Subcutaneous abdominal adipose tissue (tissue), 5 donors: ENCODE data around the gene TSEN54.

Experiments used
- H3K27ac ChIP-seq: one replicate; pipeline ENCODE4 v1.7.0; 2013; ENCODE audit warnings: low read depth, mild to moderate bottlenecking, inconsistent platforms, low read length, moderate library complexity
- H3K27me3 ChIP-seq, 5 donors: one replicate each; pipeline ENCODE4 v1.7.0; 2013; ENCODE audit warnings: low read length in 5 of 5, inconsistent platforms in 1 of 5; ENCODE audit not compliant: control insufficient read depth in 5 of 5, insufficient read depth in 4 of 5
- H3K36me3 ChIP-seq, 5 donors: one replicate each; pipeline ENCODE4 v1.7.0; 2013; ENCODE audit warnings: low read length in 5 of 5; ENCODE audit not compliant: control insufficient read depth in 5 of 5, insufficient read depth in 5 of 5
- H3K4me1 ChIP-seq, 5 donors: one replicate each; pipeline ENCODE4 v1.7.0; 2013; ENCODE audit warnings: low read length in 5 of 5, mild to moderate bottlenecking in 3 of 5, moderate library complexity in 1 of 5; ENCODE audit not compliant: control insufficient read depth in 5 of 5, insufficient read depth in 5 of 5
- H3K4me3 ChIP-seq, 5 donors: one replicate each; pipeline ENCODE4 v1.7.0; 2013; ENCODE audit warnings: low read length in 5 of 5, low read depth in 1 of 5
- H3K9ac ChIP-seq, 5 donors: one replicate each; pipeline ENCODE4 v1.7.0; 2013; ENCODE audit warnings: low read length in 5 of 5, mild to moderate bottlenecking in 4 of 5, moderate library complexity in 3 of 5
- H3K9me3 ChIP-seq, 5 donors: one replicate each; pipeline ENCODE4 v1.7.0; 2013; ENCODE audit warnings: low read length in 5 of 5; ENCODE audit not compliant: control insufficient read depth in 5 of 5
- donor health status: healthy.
- donor health status: healthy.
- donor health status: healthy.
- donor health status: healthy.
- donor health status: healthy.

TSEN54 gene

DNA sequence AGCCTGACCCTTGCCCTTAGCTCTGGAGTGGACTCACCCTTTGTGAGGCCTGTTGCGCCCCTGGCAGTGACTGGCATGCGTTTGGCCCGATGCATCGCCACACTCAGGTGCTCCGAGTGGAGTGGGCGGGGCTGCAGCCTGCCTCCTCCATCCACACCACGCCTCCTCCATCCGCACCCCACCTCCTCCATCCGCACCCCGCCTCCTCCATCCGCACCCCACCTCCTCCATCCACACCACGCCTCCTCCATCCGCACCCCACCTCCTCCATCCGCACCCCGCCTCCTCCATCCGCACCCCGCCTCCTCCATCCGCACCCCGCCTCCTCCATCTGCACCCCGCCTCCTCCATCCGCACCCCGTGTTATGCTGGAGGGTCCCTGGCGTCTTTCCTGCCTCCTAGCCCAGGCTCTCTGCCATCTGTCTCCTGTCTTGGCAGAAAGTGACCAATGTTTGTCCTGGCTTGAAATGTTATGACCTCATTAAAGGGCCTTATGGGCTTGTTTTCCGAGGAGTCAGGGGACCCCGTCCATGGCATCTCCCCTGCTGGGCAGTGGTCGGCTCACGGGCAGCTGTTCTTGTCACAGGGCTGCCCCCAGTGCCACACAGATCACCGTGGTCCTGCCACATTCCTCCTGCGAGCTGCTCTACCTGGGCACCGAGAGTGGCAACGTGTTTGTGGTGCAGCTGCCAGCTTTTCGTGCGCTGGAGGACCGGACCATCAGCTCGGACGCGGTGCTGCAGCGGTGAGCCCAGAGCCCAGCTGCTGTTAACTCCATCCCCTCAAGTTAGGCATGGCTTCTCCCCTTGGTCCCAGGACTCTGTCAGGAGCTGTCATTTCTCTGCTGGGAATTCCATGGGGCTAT lies 42.6 kb downstream of the TSEN54 start:
- Histone ChIP-seq H3K27ac (no peak overlapping the region), H3K4me1 (peaks cover 0 to 8% (median 5%) of the 10 kb centered on the region in 5 donors), H3K4me3 (no peak overlapping the region), H3K9ac (no peak overlapping the region), H3K27me3 (no peaks in the 10 kb centered on the region), H3K36me3 (peaks cover 0 to 11% (median 10%) of the 10 kb centered on the region in 5 donors), H3K9me3 (no peaks in the 10 kb centered on the region)

DNA sequence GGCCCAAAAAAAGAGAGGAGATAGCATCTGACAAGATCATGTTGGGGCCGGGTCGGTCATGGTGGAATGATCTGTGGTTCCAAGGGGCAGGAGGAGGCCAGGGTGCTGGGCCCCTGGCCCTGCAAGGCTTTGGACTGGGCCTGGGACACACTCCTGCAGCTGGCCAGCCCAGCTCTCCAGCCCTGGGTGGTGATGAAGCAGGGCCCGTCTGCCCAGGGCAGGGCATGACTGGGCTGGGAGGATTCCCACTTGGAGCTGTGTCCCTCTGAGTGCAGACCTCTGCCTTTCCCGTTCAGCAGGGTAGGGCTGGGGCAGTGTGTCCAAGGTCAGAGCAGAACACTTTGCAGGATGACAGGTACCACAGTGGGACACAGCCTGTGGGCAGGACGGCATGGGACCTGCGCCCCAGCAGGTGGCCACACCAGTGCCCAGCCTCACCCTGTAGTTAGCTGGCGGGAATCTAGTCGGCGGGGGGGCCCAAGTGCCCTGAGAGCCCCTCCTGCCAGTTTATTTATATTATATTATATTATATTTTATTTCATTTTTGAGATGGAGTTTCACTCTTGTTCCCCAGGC lies 43.7 kb downstream of the TSEN54 start:
- Histone ChIP-seq H3K27me3 (no peaks in the 10 kb centered on the region), H3K4me3 (no peak overlapping the region), H3K9me3 (no peaks in the 10 kb centered on the region), H3K9ac (no peak overlapping the region), H3K4me1 (peaks cover 0 to 8% (median 5%) of the 10 kb centered on the region in 5 donors), H3K36me3 (peaks cover 0 to 17% (median 11%) of the 10 kb centered on the region in 5 donors), H3K27ac (no peak overlapping the region)

DNA sequence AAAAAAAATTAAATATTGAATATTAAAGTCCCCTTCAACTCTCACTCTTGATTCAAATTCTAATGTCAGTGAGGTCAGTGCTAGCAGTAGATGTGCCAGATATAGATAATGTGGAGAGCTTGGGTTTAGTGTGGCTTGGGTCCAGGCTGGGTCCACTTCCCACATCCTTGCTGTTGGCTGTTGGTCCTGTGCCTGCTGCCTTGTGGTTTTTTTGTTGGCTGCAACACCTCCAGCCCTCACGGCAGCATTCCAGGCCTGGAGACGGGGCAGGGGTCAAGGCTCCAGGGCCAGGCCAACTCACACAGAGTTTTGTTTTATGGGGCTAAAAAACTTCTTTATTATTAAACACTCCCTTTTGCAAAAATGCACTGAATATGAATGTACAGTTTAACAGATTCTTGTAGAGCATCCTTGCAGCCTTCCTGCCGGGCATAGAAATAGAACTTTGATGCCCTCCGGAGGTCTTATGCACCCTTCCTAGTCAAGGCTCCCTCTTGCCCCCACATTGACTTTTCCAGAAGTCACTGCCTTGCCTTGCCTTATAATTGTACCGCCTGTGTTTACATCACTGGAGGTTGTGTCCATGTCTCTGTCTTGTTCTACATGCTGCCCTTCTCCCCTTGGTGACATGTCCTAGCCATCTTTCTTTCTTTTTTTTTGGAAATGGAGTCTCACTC lies 45.7 kb downstream of the TSEN54 start:
- Histone ChIP-seq H3K9me3 (no peaks in the 10 kb centered on the region), H3K27ac (no peak overlapping the region), H3K36me3 (peaks cover 0 to 19% (median 13%) of the 10 kb centered on the region in 5 donors), H3K4me1 (peaks cover 0 to 8% (median 5%) of the 10 kb centered on the region in 5 donors), H3K27me3 (no peaks in the 10 kb centered on the region), H3K9ac (no peak overlapping the region), H3K4me3 (no peak overlapping the region)

DNA sequence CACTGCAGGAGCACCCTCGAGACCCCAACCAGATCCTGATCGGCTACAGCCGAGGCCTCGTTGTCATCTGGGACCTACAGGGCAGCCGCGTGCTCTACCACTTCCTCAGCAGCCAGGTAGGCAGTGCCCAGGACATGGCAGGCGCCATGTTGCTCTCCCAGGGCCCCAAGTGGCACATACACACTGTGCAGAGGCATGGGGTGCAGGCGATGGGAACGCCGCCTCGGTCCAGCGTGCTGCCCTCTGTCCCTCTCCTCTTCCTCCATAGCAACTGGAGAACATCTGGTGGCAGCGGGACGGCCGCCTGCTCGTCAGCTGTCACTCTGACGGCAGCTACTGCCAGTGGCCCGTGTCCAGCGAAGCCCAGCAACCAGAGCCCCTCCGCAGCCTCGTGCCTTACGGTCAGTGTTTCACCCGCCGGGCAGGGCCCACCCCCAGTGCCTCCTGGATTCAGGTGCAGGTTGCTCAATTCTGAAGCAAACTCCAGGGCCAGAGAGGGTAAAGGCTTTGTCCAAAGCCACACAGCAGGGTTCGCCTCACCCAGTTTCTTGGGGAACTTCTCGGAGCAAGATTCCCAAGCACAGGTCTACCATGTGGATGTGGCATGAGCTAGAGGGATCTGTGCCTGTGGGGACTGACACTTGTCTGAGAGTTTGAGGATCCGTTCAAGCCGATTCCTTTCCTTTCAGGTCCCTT lies 46.9 kb downstream of the TSEN54 start:
- Histone ChIP-seq H3K27me3 (no peaks in the 10 kb centered on the region), H3K9ac (no peak overlapping the region), H3K9me3 (no peaks in the 10 kb centered on the region), H3K4me3 (no peak overlapping the region), H3K36me3 (peaks cover 0 to 19% (median 13%) of the 10 kb centered on the region in 5 donors), H3K27ac (no peak overlapping the region), H3K4me1 (peaks cover 0 to 5% (median 0%) of the 10 kb centered on the region in 5 donors)

DNA sequence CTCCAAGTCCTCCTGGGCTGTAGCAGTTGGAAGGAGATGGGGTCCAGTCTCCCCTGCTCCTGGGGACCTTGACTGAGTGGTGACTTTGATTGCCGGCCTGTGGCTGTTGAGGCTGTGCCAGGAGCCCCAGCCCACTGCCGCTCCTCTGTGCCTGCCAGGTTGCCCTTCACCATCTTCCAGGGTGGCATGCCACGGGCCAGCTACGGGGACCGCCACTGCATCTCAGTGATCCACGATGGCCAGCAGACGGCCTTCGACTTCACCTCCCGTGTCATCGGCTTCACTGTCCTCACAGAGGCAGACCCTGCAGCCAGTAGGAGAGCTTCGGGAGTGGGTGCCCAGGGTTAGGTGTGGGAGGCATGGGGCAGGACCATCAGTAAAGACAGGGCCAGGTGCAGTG lies 47.9 kb downstream of the TSEN54 start:
- H3K4me1 ChIP-seq: peaks cover 0 to 5% (median 0%) of the 10 kb centered on the region in 5 donors
- peaks cover 0 to 22% (median 13%) of the 10 kb centered on the region in 5 donors for H3K36me3 ChIP-seq
- no peaks in the 10 kb centered on the region for H3K9me3 ChIP-seq
- no peaks in the 10 kb centered on the region for H3K27me3 ChIP-seq
- no peak overlapping the region for H3K9ac ChIP-seq
- no peak overlapping the region for H3K4me3 ChIP-seq
- H3K27ac ChIP-seq: no peak overlapping the region

DNA sequence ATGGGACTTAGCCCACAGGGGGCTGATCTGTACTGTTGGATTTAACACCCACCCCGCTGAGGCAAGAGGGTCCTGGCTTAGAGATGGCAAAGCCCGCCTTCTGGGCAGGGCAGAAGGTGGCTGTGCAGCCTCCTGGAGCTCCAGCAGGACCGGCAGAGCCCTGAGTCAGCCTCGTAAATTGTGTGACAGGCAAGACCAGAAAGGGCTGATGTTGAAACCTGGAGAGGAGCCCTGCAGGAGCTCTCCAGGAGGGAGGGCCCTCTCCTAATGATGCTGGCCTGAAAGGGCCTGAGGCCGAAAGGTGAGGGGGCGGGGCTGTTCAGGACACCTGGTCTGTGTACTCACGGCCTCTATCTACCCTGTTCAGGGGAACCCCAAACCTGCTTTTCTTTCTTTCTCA lies 48.7 kb downstream of the TSEN54 start:
- Histone ChIP-seq H3K4me3 (no peak overlapping the region), H3K27me3 (no peaks in the 10 kb centered on the region), H3K4me1 (peaks cover 0 to 5% (median 0%) of the 10 kb centered on the region in 5 donors), H3K9me3 (no peaks in the 10 kb centered on the region), H3K9ac (no peak overlapping the region), H3K36me3 (peaks cover 0 to 22% (median 13%) of the 10 kb centered on the region in 5 donors), H3K27ac (no peak overlapping the region)

DNA sequence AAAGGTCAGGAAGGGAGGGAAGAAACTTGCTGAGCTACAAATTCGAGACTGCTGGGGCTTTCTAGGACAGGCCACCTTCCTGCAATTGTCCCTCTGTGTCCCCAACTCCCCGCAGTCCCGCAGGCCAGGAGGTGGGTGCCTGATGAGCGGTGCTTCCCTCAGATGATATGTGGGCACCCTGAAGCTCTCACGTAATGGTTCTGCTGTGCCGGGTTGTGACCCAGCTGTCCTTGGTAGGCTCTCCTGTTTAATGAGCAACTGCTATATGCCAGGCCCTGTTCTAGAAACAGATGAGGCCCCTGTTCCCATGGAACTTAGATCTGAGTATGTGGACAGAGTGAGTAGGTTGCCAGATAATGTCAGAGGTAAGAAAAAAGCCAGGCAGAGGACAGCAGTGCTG lies 49.3 kb downstream of the TSEN54 start:
- no peaks in the 10 kb centered on the region for H3K9me3 ChIP-seq
- H3K4me1 ChIP-seq: peaks cover 0 to 5% (median 1%) of the 10 kb centered on the region in 5 donors
- no peak overlapping the region for H3K9ac ChIP-seq
- H3K27ac ChIP-seq: no peak overlapping the region
- peaks cover 0 to 22% (median 13%) of the 10 kb centered on the region in 5 donors for H3K36me3 ChIP-seq
- H3K27me3 ChIP-seq: no peaks in the 10 kb centered on the region
- H3K4me3 ChIP-seq: no peak overlapping the region

DNA sequence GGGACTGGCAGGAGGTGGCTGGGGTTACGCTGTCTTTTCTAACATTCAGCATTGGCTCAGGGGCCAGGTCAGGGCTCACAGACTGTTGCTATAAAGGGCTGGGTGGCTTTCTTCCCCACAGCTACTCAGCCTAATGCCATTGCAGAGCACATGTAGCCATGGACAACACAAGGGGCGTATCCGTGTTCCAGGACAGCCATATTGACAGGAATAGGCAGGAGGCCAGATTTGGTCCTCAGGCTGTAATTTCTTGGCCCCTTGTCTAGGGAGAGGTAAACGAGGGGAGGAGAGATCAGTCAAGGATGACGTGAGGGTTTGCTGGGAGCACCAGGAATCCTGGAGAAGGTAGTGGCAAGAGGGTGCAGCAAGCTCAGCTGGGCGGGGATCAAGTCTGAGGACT lies 50.1 kb downstream of the TSEN54 start:
- Histone ChIP-seq H3K27me3 (no peaks in the 10 kb centered on the region), H3K9ac (no peak overlapping the region), H3K4me1 (peaks cover 0 to 10% (median 4%) of the 10 kb centered on the region in 5 donors), H3K9me3 (no peaks in the 10 kb centered on the region), H3K27ac (no peak overlapping the region), H3K4me3 (no peak overlapping the region), H3K36me3 (peaks cover 0 to 22% (median 13%) of the 10 kb centered on the region in 5 donors)

DNA sequence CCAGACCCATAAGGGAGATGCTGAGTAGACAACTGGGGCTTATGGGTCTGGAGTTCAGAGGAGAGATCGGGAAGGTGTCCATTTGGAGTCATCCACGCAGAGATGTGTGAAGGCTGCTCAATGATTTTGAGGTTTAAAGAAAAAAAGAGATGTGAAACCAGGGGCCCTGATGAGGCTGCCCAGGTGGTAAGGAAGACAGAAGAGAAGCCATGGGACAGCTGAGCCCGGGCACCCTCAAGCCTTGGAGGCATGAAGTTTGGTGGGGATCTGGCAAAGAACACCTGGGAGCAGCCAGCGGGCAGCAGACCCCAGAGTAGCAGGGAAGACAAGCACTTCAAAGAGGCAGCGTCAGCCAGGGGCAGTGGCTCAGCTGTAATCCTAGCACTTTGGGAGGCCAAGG lies 50.5 kb downstream of the TSEN54 start:
- Histone ChIP-seq H3K4me3 (no peak overlapping the region), H3K27me3 (no peaks in the 10 kb centered on the region), H3K36me3 (peaks cover 0 to 22% (median 13%) of the 10 kb centered on the region in 5 donors), H3K9ac (no peak overlapping the region), H3K9me3 (no peaks in the 10 kb centered on the region), H3K4me1 (peaks cover 0 to 15% (median 4%) of the 10 kb centered on the region in 5 donors), H3K27ac (no peak overlapping the region)
